ENCODE measurements around the gene CAST.
A peak's percentile ranks its signal among the peaks of the same experiment; 100 is the strongest.

The CAST gene

GRCh38 chr5:96819806-96820205 is 157.6 kb downstream of the CAST start:
- no peak overlapping the region for H3K27ac ChIP-seq (ENCODE audit: low read depth, low read length, severe bottlenecking)
- no peaks in the 10 kb centered on the region for H3K9me3 ChIP-seq (ENCODE audit: control insufficient read depth, low read length)
- H3K4me1 ChIP-seq (ENCODE audit: control insufficient read depth, insufficient read depth, low read length, poor library complexity, severe bottlenecking): peaks cover 28% of the 10 kb centered on the region
- no peak overlapping the region for H3K4me3 ChIP-seq (ENCODE audit: extremely low read depth, insufficient read depth, low read length, poor library complexity, severe bottlenecking)
- H3K36me3 ChIP-seq (ENCODE audit: control insufficient read depth, insufficient read depth, low read length): no peaks in the 10 kb centered on the region
- WGBS, 2 experiments (ENCODE audit: insufficient coverage in 2 of 2): 90 to 100% methylated on average over 1 to 2 of the region's 4 CpGs

GRCh38 chr5:96821260-96821916 is 159.2 kb downstream of the CAST start:
- peak overlapping the region; percentile 13 for H3K27ac ChIP-seq (ENCODE audit: low read depth, low read length, severe bottlenecking)
- no peak overlapping the region for H3K4me3 ChIP-seq (ENCODE audit: extremely low read depth, insufficient read depth, low read length, poor library complexity, severe bottlenecking)
- WGBS, 2 experiments (ENCODE audit: insufficient coverage in 2 of 2): 56 to 100% methylated on average over 1 to 2 of the region's 2 CpGs
- H3K4me1 ChIP-seq (ENCODE audit: control insufficient read depth, insufficient read depth, low read length, poor library complexity, severe bottlenecking): peaks cover 28% of the 10 kb centered on the region
- no peaks in the 10 kb centered on the region for H3K36me3 ChIP-seq (ENCODE audit: control insufficient read depth, insufficient read depth, low read length)
- H3K9me3 ChIP-seq (ENCODE audit: control insufficient read depth, low read length): no peaks in the 10 kb centered on the region

- peaks cover 28% of the 10 kb centered on the region for H3K4me1 ChIP-seq (ENCODE audit: control insufficient read depth, insufficient read depth, low read length, poor library complexity, severe bottlenecking)
- H3K4me3 ChIP-seq (ENCODE audit: extremely low read depth, insufficient read depth, low read length, poor library complexity, severe bottlenecking): no peak overlapping the region
- H3K36me3 ChIP-seq (ENCODE audit: control insufficient read depth, insufficient read depth, low read length): no peaks in the 10 kb centered on the region
- H3K27ac ChIP-seq (ENCODE audit: low read depth, low read length, severe bottlenecking): no peak overlapping the region
- WGBS, 2 experiments (ENCODE audit: insufficient coverage in 2 of 2): 92 to 93% methylated on average over 6 of the region's 6 CpGs
- H3K9me3 ChIP-seq (ENCODE audit: control insufficient read depth, low read length): no peaks in the 10 kb centered on the region
Observed at GRCh38 chr5:96822686-96823459, 160.7 kb downstream of the CAST start.

DNA sequence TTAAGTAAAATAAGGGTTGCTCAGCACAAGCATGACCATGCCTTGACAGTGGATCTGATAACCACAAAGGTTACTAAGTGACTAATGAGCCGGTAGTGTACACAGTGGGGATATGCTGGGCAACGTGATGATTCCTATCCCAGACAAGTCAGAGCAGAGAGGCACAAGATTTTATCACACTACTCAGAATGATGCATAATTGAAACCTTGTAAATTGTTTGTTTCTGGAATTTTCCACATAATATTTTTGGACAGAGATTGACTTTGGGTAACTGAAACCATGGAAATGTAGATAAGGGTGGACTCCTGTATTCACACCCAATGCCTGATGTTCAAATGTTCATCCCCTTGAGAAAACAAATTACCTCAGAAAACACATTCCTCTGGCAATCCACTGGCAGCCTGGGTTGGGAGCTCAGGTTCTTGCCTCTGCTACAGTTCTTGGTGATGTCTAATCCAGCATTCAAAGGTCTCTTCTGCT is 161.8 kb downstream of the CAST start:
- no peak overlapping the region for H3K4me3 ChIP-seq (ENCODE audit: extremely low read depth, insufficient read depth, low read length, poor library complexity, severe bottlenecking)
- WGBS, 2 experiments (ENCODE audit: insufficient coverage in 2 of 2): 80% methylated on average over 2 of the region's 2 CpGs; no CpG with 5 or more reads in 1 of the 2 experiments
- H3K27ac ChIP-seq (ENCODE audit: low read depth, low read length, severe bottlenecking): peak overlapping the region; percentile 43
- H3K36me3 ChIP-seq (ENCODE audit: control insufficient read depth, insufficient read depth, low read length): no peaks in the 10 kb centered on the region
- H3K4me1 ChIP-seq (ENCODE audit: control insufficient read depth, insufficient read depth, low read length, poor library complexity, severe bottlenecking): peaks cover 28% of the 10 kb centered on the region
- no peaks in the 10 kb centered on the region for H3K9me3 ChIP-seq (ENCODE audit: control insufficient read depth, low read length)

Data from mesodermal cell (in vitro differentiated cells).